B cell (primary cell): ENCODE data around the gene FAM53B. TPM values are rescaled to one million over a fixed set of nuclear protein-coding genes. Genes with fewer than 3 reads are reported as not detected.

ENCODE experiments used
- ATAC-seq: fragments of 200-7000 bp; cut with Tn5 transposase; one replicate; pipeline ENCODE4 v1.10.0; 2021; ENCODE audit warnings: low read depth, mild to moderate bottlenecking, moderate number of reproducible peaks, moderate library complexity
- CTCF ChIA-PET: fragments of 350-600 bp; sonication (Branson Sonifier 250); formaldehyde crosslinking; loops from one replicate; lab custom pipeline; 2021; ENCODE audit warnings: antibody characterized with exemption, inconsistent platforms; lab: Charles Lee
- POLR2A ChIA-PET: fragments of 350-600 bp; sonication (Branson Sonifier 250); formaldehyde crosslinking; loops from one replicate; lab custom pipeline; 2021; ENCODE audit warnings: antibody characterized with exemption; lab: Charles Lee
- DNase-seq: peaks from one replicate; pipeline ENCODE4 v3.0.0; 2013
- H2AFZ ChIP-seq: 2 replicates; pipeline ENCODE4 v1.6.1; 2012; ENCODE audit warnings: mild to moderate bottlenecking, low read depth, low read length; ENCODE audit not compliant: insufficient read depth, poor library complexity, severe bottlenecking
- H3K27ac ChIP-seq, 2 donors: 1 replicate in 1 of 2; 2 replicates in 1 of 2; pipeline ENCODE4 v1.5.1; 2012 to 2013; ENCODE audit warnings: low read length in 2 of 2, mild to moderate bottlenecking in 2 of 2, moderate library complexity in 1 of 2
- H3K27me3 ChIP-seq, 4 experiments: fragments of 200-600 bp in 1 of 4; sonication (generic) in 1 of 4; replicated peaks in 1 of 4; 1 replicate in 2 of 4; 2 replicates in 2 of 4; pipeline versions ENCODE4 v1.6.1 to v1.7.0; 2013 to 2016; ENCODE audit warnings: low read length in 3 of 4, mild to moderate bottlenecking in 2 of 4, mixed read lengths in 1 of 4, moderate library complexity in 1 of 4; ENCODE audit not compliant: insufficient read depth in 4 of 4, control insufficient read depth in 3 of 4; ENCODE audit errors: control extremely low read depth in 1 of 4
- H3K36me3 ChIP-seq, 2 experiments: replicated peaks in 1 of 2; 1 replicate in 1 of 2; 2 replicates in 1 of 2; pipeline versions ENCODE4 v1.6.1 to v1.7.1; 2013; ENCODE audit warnings: low read length in 1 of 2; ENCODE audit not compliant: insufficient read depth in 2 of 2, control insufficient read depth in 1 of 2; ENCODE audit errors: control extremely low read depth in 1 of 2, extremely low read depth in 1 of 2
- H3K4me1 ChIP-seq, 2 donors: fragments of 200-600 bp in 1 of 2; sonication (generic) in 1 of 2; 1 replicate in 1 of 2; 2 replicates in 1 of 2; pipeline versions ENCODE4 v1.5.1 to v1.6.1; 2013 to 2017; ENCODE audit warnings: low read length in 2 of 2; ENCODE audit not compliant: control insufficient read depth in 2 of 2, insufficient read depth in 2 of 2
- H3K4me2 ChIP-seq: replicated peaks from 2 replicates; pipeline ENCODE3; 2012; ENCODE audit warnings: mild to moderate bottlenecking, low read depth, low read length; ENCODE audit not compliant: poor library complexity, severe bottlenecking
- H3K4me3 ChIP-seq, 5 experiments: fragments of 200-600 bp in 1 of 5; sonication (generic) in 1 of 5; 1 replicate in 3 of 5; 2 replicates in 2 of 5; pipeline versions ENCODE4 v1.5.1 to v1.7.0; 2011 to 2016; ENCODE audit warnings: low read length in 4 of 5, mild to moderate bottlenecking in 4 of 5, low read depth in 2 of 5, control low read depth in 1 of 5, moderate library complexity in 1 of 5; ENCODE audit not compliant: insufficient read depth in 1 of 5; ENCODE audit errors: control extremely low read depth in 1 of 5, extremely low read depth in 1 of 5
- H3K79me2 ChIP-seq: fragments of 200-600 bp; sonication (generic); one replicate; pipeline ENCODE4 v1.6.0; 2016; ENCODE audit warnings: low read length; ENCODE audit not compliant: control insufficient read depth, insufficient read depth
- H3K9ac ChIP-seq: fragments of 200-600 bp; sonication (generic); 2 replicates; pipeline ENCODE4 v1.6.1; 2017; ENCODE audit warnings: mild to moderate bottlenecking, low read length, moderate library complexity
- H3K9me3 ChIP-seq, 3 donors: one replicate each; pipeline versions ENCODE4 v1.6.1 to v1.7.1; 2013; ENCODE audit warnings: low read length in 2 of 3; ENCODE audit not compliant: control insufficient read depth in 2 of 3, insufficient read depth in 1 of 3; ENCODE audit errors: control extremely low read depth in 1 of 3
- H4K20me1 ChIP-seq: 2 replicates; pipeline ENCODE4 v1.6.0; 2012; ENCODE audit warnings: mild to moderate bottlenecking, low read length; ENCODE audit not compliant: insufficient read depth, control insufficient read depth, poor library complexity, severe bottlenecking
- H3K27ac Mint-ChIP-seq: one replicate; pipeline ENCODE4 v1.8.0; 2021; ENCODE audit warnings: mixed read lengths
- H3K27me3 Mint-ChIP-seq: one replicate; pipeline ENCODE4 v1.8.0; 2021; ENCODE audit warnings: mixed read lengths
- H3K4me1 Mint-ChIP-seq: one replicate; pipeline ENCODE4 v1.8.0; 2021; ENCODE audit warnings: mixed read lengths
- H3K4me3 Mint-ChIP-seq: one replicate; pipeline ENCODE4 v1.8.0; 2021; ENCODE audit warnings: mixed read lengths
- H3K9me3 Mint-ChIP-seq: one replicate; pipeline ENCODE4 v1.8.0; 2022; ENCODE audit warnings: mixed read lengths; ENCODE audit not compliant: insufficient read depth
- CTCF ChIP-seq: fragments of 200-600 bp; IDR thresholded peaks from one replicate; pipeline ENCODE4 v1.8.0; 2022; ENCODE audit warnings: antibody characterized with exemption, mild to moderate bottlenecking
- EZH2 ChIP-seq: IDR thresholded peaks from 2 replicates; pipeline ENCODE4 v1.6.1; 2012; ENCODE audit warnings: borderline replicate concordance, low read depth, mild to moderate bottlenecking, moderate library complexity, low read length; ENCODE audit not compliant: insufficient read depth, poor library complexity, severe bottlenecking
- WGBS: methylation state at CpG from one replicate; pipeline ENCODE4 v1.1.5; 2013; ENCODE audit warnings: missing lambda C conversion rate; ENCODE audit not compliant: insufficient coverage; 5-methylcytosine and 5-hydroxymethylcytosine counted together
- intact Hi-C: fragments of 100-400 bp; cut with micrococcal nuclease; formaldehyde crosslinking; loops from one replicate; pipeline ENCODE4 v1.10.0; 2022
- polyA plus RNA-seq: library from polyadenylated mRNA; depleted of rRNA; stranded (reverse); fragments of >200 nt; gene quantifications from 2 replicates; pipeline ENCODE4 v1.2.3, GENCODE V29; 2012
- total RNA-seq, 2 donors: library from RNA; stranded (reverse); fragments of 120-200 nt in 1 of 2; gene quantifications; 1 replicate in 1 of 2; 2 replicates in 1 of 2; pipeline versions ENCODE4 v1.2.3 to v1.2.4, GENCODE V29; 2013 to 2022

FAM53B gene
- total and polyA plus RNA-seq, 2 donors (not counting 1 experiment from before 2014, with no cell fraction given), result 51.2 to 186 TPM

- H3K4me1 Mint-ChIP-seq, result peaks cover 93% of the 10 kb centered on the region
- TF ChIP-seq CTCF (no peak), EZH2 (no peak)
- H3K27me3 ChIP-seq, result no peaks in the 10 kb centered on the region
- intact Hi-C loops, result no loop called here
- no peak overlapping the region for H3K4me3 ChIP-seq
- H3K9ac ChIP-seq, result no peak overlapping the region
- H3K36me3 ChIP-seq, result no peaks in the 10 kb centered on the region
- WGBS, result 86% methylated on average over 7 of the region's 7 CpGs
- peak overlapping the region; percentile 99 for H3K27ac Mint-ChIP-seq
- DNase-seq (peak; percentile 24), ATAC-seq (no peak)
- POLR2A ChIA-PET, result interaction anchor here (1.1 to 8.8 kb wide), 5 partner anchors 11 to 65 kb away, joined by 3 to 163 read pairs (median 18); no protein-coding TSS in a partner anchor
- H3K4me3 Mint-ChIP-seq, result peak overlapping the region; percentile 44
- peaks cover 0 to 5% (median 0%) of the 10 kb centered on the region in 3 donors for H3K9me3 ChIP-seq
- peak overlapping the region; percentile 75 for H3K4me2 ChIP-seq
- no peaks in the 10 kb centered on the region for H3K9me3 Mint-ChIP-seq
- CTCF ChIA-PET, result interaction anchor here (0.9 to 8.8 kb wide), 6 partner anchors 9 to 142 kb away, joined by 3 to 74 read pairs (median 8); no protein-coding TSS in a partner anchor
- H3K4me1 ChIP-seq, result peaks cover 93 to 99% of the 10 kb centered on the region in 2 donors
- H4K20me1 ChIP-seq, result no peaks in the 10 kb centered on the region
- peaks cover 77% of the 10 kb centered on the region for H3K79me2 ChIP-seq
- H3K27ac ChIP-seq, result peak overlapping the region; percentile 90 to 99
- no peak overlapping the region for H2AFZ ChIP-seq
- no peaks in the 10 kb centered on the region for H3K27me3 Mint-ChIP-seq
These were observed 144.6 kb downstream of the FAM53B start for GRCh38 chr10:124599588-124600050.

- CTCF ChIA-PET, result interaction anchor here (0.6 to 8.8 kb wide), 6 partner anchors 14 to 142 kb away, joined by 3 to 74 read pairs (median 4); no protein-coding TSS in a partner anchor
- POLR2A ChIA-PET, result interaction anchor here (1.4 to 8.8 kb wide), 3 partner anchors 10 to 28 kb away, joined by 3 to 163 read pairs (median 18); no protein-coding TSS in a partner anchor
- no peak for ATAC-seq
- Histone ChIP-seq H3K4me3 (no peak overlapping the region), H2AFZ (no peak overlapping the region), H3K9ac (no peak overlapping the region), H3K27me3 (no peaks in the 10 kb centered on the region), H3K36me3 (no peaks in the 10 kb centered on the region), H3K4me2 (peak overlapping the region; percentile 75), H3K4me1 (peaks cover 86 to 97% of the 10 kb centered on the region in 2 donors), H3K27ac (peak overlapping the region in 1 of 2 donors; percentile 99), H4K20me1 (no peaks in the 10 kb centered on the region), H3K79me2 (peaks cover 71% of the 10 kb centered on the region), H3K9me3 (peaks cover 0 to 5% (median 0%) of the 10 kb centered on the region in 3 donors)
- H3K27ac Mint-ChIP-seq, result peak overlapping the region; percentile 99
- WGBS, result 86% methylated on average over 9 of the region's 13 CpGs
- TF ChIP-seq CTCF (no peak), EZH2 (no peak)
- H3K4me1 Mint-ChIP-seq, result peaks cover 89% of the 10 kb centered on the region
- intact Hi-C loops, result no loop called here
- no peaks in the 10 kb centered on the region for H3K27me3 Mint-ChIP-seq
- DNase-seq, result no peak
- H3K4me3 Mint-ChIP-seq, result peak overlapping the region; percentile 32
- no peaks in the 10 kb centered on the region for H3K9me3 Mint-ChIP-seq
These were observed 145.2 kb downstream of the FAM53B start for GRCh38 chr10:124598773-124599587.
